ENCODE measurements around the gene KCTD3. TPM values are rescaled to one million over a fixed set of nuclear protein-coding genes. Genes with fewer than 3 reads are reported as not detected.

Gene KCTD3
- total and polyA plus RNA-seq, 2 donors (not counting 1 experiment from before 2014, with no cell fraction given), result 2.3 to 3.0 TPM

- H3K27me3 ChIP-seq (replicated peaks in 1 of 4; ENCODE audit: control extremely low read depth in 1 of 4, control insufficient read depth in 3 of 4, insufficient read depth in 4 of 4, low read length in 3 of 4), result no peaks in the 10 kb centered on the region
- H3K4me3 ChIP-seq (ENCODE audit: control extremely low read depth in 1 of 5, extremely low read depth in 1 of 5, insufficient read depth in 1 of 5, low read depth in 2 of 5, low read length in 4 of 5), result no peak overlapping the region
- H3K9me3 ChIP-seq (ENCODE audit: control extremely low read depth in 1 of 3, control insufficient read depth in 2 of 3, insufficient read depth in 1 of 3, low read length in 2 of 3), result no peaks in the 10 kb centered on the region
- intact Hi-C loops (cut with micrococcal nuclease), result no loop called here
- H3K9ac ChIP-seq (ENCODE audit: low read length), result no peak overlapping the region
- no peaks in the 10 kb centered on the region for H3K27me3 Mint-ChIP-seq
- H3K4me1 Mint-ChIP-seq, result no peaks in the 10 kb centered on the region
- no peak overlapping the region for H3K27ac ChIP-seq (ENCODE audit: low read length in 2 of 2)
- H3K4me1 ChIP-seq (ENCODE audit: control insufficient read depth in 2 of 2, insufficient read depth in 2 of 2, low read length in 2 of 2), result no peaks in the 10 kb centered on the region
- H3K9me3 Mint-ChIP-seq (ENCODE audit: insufficient read depth), result no peaks in the 10 kb centered on the region
- no peak for TF ChIP-seq EZH2 (IDR thresholded peaks at IDR 0.05; ENCODE audit: borderline replicate concordance, insufficient read depth, low read depth, low read length, poor library complexity, severe bottlenecking)
- TF ChIP-seq CTCF (IDR thresholded peaks at IDR 0.05), result no peak
- H3K36me3 ChIP-seq (replicated peaks in 1 of 2; ENCODE audit: control extremely low read depth in 1 of 2, control insufficient read depth in 1 of 2, extremely low read depth in 1 of 2, insufficient read depth in 2 of 2, low read length in 1 of 2), result no peaks in the 10 kb centered on the region
- no peaks in the 10 kb centered on the region for H4K20me1 ChIP-seq (ENCODE audit: control insufficient read depth, insufficient read depth, low read length, poor library complexity, severe bottlenecking)
- H3K4me3 Mint-ChIP-seq, result no peak overlapping the region
- H3K4me2 ChIP-seq (replicated peaks; ENCODE audit: low read depth, low read length, poor library complexity, severe bottlenecking), result no peak overlapping the region
- ATAC-seq (ENCODE audit: low read depth), result no peak
- DNase-seq, result no peak
- ChIA-PET POLR2A (no interaction called here), CTCF (no interaction called here)
- no peak overlapping the region for H3K27ac Mint-ChIP-seq
- 87% methylated on average over 7 of the region's 7 CpGs for WGBS (ENCODE audit: insufficient coverage)
- no peaks in the 10 kb centered on the region for H3K79me2 ChIP-seq (ENCODE audit: control insufficient read depth, insufficient read depth, low read length)
- no peak overlapping the region for H2AFZ ChIP-seq (ENCODE audit: insufficient read depth, low read depth, low read length, poor library complexity, severe bottlenecking)
Observed at GRCh38 chr1:215637041-215637573, 70.0 kb downstream of the KCTD3 start.

- no peaks in the 10 kb centered on the region for H3K27me3 Mint-ChIP-seq
- no peaks in the 10 kb centered on the region for H3K9me3 Mint-ChIP-seq (ENCODE audit: insufficient read depth)
- H3K9me3 ChIP-seq (ENCODE audit: control extremely low read depth in 1 of 3, control insufficient read depth in 2 of 3, insufficient read depth in 1 of 3, low read length in 2 of 3), result no peaks in the 10 kb centered on the region
- DNase-seq (no peak), ATAC-seq (ENCODE audit: low read depth) (no peak)
- H3K4me1 ChIP-seq (ENCODE audit: control insufficient read depth in 2 of 2, insufficient read depth in 2 of 2, low read length in 2 of 2), result no peaks in the 10 kb centered on the region
- ChIA-PET POLR2A (no interaction called here), CTCF (no interaction called here)
- H3K9ac ChIP-seq (ENCODE audit: low read length), result no peak overlapping the region
- no peak overlapping the region for H3K4me3 ChIP-seq (ENCODE audit: control extremely low read depth in 1 of 5, extremely low read depth in 1 of 5, insufficient read depth in 1 of 5, low read depth in 2 of 5, low read length in 4 of 5)
- H3K4me2 ChIP-seq (replicated peaks; ENCODE audit: low read depth, low read length, poor library complexity, severe bottlenecking), result no peak overlapping the region
- no peak overlapping the region for H2AFZ ChIP-seq (ENCODE audit: insufficient read depth, low read depth, low read length, poor library complexity, severe bottlenecking)
- TF ChIP-seq EZH2 (IDR thresholded peaks at IDR 0.05; ENCODE audit: borderline replicate concordance, insufficient read depth, low read depth, low read length, poor library complexity, severe bottlenecking) (no peak), CTCF (IDR thresholded peaks at IDR 0.05) (no peak)
- no peak overlapping the region for H3K4me3 Mint-ChIP-seq
- intact Hi-C loops (cut with micrococcal nuclease), result no loop called here
- no peaks in the 10 kb centered on the region for H3K27me3 ChIP-seq (replicated peaks in 1 of 4; ENCODE audit: control extremely low read depth in 1 of 4, control insufficient read depth in 3 of 4, insufficient read depth in 4 of 4, low read length in 3 of 4)
- H3K27ac ChIP-seq (ENCODE audit: low read length in 2 of 2), result no peak overlapping the region
- H3K36me3 ChIP-seq (replicated peaks in 1 of 2; ENCODE audit: control extremely low read depth in 1 of 2, control insufficient read depth in 1 of 2, extremely low read depth in 1 of 2, insufficient read depth in 2 of 2, low read length in 1 of 2), result no peaks in the 10 kb centered on the region
- H4K20me1 ChIP-seq (ENCODE audit: control insufficient read depth, insufficient read depth, low read length, poor library complexity, severe bottlenecking), result no peaks in the 10 kb centered on the region
- no peaks in the 10 kb centered on the region for H3K4me1 Mint-ChIP-seq
- WGBS (ENCODE audit: insufficient coverage), result 93% methylated on average over 5 of the region's 18 CpGs
- no peak overlapping the region for H3K27ac Mint-ChIP-seq
- H3K79me2 ChIP-seq (ENCODE audit: control insufficient read depth, insufficient read depth, low read length), result no peaks in the 10 kb centered on the region
Observed at GRCh38 chr1:215640429-215641148, 73.5 kb downstream of the KCTD3 start.
